Fibroblast of lung (primary cell): ENCODE data around the gene CD248.

Experiments
- EZH2 ChIP-seq: IDR thresholded peaks from 2 replicates; pipeline ENCODE4 v1.5.1; 2012; ENCODE audit warnings: low read length, control low read depth, mild to moderate bottlenecking; ENCODE audit errors: missing control alignments
- TF ChIP-seq, protein P1 (sequence below), 2 donors: IDR thresholded peaks in 1 of 2; conservative IDR thresholded peaks in 1 of 2; 1 replicate in 1 of 2; 2 replicates in 1 of 2; pipeline ENCODE4 v1.5.1; 2011 to 2012; ENCODE audit warnings: low read length in 2 of 2, control low read depth in 1 of 2, inconsistent platforms in 1 of 2, low read depth in 1 of 2, mild to moderate bottlenecking in 1 of 2

DNA sequence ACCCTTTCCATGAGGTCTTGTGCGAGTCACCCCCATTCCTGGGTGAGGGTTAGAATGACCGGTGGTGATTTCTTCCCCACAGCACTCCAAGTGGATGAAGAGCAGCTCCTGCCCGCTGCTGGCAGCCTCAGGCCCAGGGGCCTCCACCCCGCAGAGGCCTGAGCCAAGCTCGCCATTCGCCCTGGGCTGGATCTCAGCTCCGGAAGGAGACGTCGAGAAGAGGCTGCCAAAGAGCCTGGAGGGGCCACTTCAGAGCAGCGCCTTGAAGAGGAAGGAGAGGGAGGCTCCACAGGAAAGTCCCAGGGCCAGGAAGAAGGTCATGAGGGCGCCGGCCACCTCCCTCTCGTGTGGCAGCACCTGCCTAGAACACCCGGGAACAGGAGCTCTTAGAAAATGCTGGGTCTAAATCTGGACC is 46.4 kb upstream of the CD248 start:
- TF ChIP-seq, protein P1, sequence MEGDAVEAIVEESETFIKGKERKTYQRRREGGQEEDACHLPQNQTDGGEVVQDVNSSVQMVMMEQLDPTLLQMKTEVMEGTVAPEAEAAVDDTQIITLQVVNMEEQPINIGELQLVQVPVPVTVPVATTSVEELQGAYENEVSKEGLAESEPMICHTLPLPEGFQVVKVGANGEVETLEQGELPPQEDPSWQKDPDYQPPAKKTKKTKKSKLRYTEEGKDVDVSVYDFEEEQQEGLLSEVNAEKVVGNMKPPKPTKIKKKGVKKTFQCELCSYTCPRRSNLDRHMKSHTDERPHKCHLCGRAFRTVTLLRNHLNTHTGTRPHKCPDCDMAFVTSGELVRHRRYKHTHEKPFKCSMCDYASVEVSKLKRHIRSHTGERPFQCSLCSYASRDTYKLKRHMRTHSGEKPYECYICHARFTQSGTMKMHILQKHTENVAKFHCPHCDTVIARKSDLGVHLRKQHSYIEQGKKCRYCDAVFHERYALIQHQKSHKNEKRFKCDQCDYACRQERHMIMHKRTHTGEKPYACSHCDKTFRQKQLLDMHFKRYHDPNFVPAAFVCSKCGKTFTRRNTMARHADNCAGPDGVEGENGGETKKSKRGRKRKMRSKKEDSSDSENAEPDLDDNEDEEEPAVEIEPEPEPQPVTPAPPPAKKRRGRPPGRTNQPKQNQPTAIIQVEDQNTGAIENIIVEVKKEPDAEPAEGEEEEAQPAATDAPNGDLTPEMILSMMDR (conservative IDR thresholded peaks at IDR 0.05 in 1 of 2, IDR thresholded peaks at IDR 0.05 in 1 of 2; ENCODE audit: low read depth in 1 of 2, low read length in 2 of 2), result no peak
- TF ChIP-seq EZH2, result no peak
